HG03108 (cell line): ENCODE measurements around the gene ODAPH.
"Not testable (repeated sequence)": the region's sequence is repeated elsewhere in the genome, so short reads cannot be mapped to it uniquely, and the experiment has no call there.

Experiments
- ATAC-seq: cut with Tn5 transposase; IDR thresholded peaks from one replicate; pipeline ENCODE4 v1.9.1; 2021; ENCODE audit warnings: moderate library complexity; ENCODE audit not compliant: unreplicated experiment

Gene ODAPH

DNA sequence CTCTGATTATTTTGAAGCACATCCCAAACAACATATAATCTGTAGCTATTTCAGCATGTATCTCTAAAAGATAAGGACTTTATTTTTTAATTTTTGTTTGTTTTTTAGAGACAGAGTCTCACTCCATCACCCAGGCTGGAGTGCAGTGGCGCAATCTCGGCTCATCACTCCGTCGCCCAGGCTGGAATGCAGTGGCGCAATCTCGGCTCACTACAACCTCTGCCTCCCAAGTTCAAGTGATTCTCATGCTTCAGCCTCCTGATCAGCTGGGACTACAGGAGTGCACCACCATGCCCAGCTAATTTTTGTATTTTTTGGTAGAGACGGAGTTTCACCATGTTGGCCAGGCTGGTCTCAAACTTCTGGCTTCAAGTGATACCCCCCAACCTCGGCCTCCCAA, 11.6 kb upstream of the ODAPH start:
- not testable (repeated sequence) for ATAC-seq

DNA sequence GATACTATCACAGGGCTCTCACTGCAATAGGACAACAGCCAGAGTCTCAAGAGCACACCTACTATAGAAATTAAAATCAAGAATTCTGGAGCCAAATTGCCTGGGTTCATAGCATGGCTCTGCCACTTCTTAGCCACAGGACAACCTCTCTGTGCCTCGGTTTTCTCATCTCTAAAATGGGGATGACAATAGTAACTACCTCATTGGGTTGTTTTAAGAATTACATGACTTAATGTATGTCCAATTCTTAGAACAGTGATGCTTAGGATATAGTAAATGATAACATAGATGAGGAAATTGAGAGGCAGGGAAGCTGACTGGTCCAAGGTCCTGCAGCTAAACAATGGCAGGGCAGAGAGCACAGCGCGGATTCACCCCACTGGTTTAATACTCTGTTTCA, 11.0 kb upstream of the ODAPH start:
- ATAC-seq = no peak

DNA sequence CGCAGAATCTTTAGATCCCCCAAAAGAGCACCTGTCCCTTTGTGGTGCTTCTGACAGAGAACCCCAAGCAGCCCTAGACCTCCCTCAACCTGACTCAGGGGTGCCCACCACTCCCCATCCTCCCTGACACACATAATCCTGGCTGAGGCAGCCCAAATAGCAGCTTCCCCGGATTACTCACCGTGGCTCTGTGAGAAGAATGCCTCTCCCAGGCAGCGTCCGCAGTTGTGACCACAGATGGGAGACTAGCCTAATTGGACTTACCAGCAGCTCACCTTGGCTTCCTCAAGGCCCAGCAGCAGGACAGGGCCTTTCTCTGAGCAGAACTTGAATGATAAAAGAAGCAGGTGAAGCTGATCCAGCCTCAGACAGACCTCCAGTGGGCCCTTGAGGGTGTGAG, 10.3 kb upstream of the ODAPH start:
- ATAC-seq = no peak

DNA sequence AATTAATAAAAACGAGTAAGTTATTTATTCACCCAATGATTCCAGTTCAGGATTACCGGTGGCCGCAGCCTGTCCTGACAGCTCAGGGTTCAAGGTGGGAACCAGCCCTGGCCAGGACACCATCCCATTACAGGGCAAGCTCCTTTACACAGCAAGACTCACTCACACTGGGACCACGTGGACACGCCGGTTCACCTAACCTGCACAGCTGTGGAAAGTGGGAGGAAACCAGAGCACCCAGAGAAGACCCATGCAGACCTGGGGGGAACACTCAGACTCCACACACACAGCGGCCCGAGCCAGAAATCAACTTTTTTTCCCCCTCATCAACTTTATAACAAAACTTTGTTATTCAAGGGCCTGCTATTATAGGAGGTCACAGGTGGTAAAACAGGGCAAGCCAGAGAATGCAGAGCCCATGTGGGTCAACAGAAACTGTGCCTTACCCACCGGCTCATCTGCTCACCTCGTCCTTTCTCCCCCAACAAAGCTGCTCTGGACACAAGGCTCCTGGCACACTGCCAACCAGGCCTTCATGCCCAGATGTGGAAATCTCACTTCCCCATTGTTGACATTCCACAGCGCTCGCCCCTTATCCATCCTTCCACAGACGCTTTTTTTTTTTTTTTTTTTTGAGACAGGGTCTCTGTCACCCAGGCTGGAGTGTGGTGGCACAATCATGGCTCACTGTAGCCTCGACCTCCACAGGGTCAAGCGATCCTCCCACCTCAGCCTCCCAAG, 8.0 kb upstream of the ODAPH start:
- no peak for ATAC-seq

DNA sequence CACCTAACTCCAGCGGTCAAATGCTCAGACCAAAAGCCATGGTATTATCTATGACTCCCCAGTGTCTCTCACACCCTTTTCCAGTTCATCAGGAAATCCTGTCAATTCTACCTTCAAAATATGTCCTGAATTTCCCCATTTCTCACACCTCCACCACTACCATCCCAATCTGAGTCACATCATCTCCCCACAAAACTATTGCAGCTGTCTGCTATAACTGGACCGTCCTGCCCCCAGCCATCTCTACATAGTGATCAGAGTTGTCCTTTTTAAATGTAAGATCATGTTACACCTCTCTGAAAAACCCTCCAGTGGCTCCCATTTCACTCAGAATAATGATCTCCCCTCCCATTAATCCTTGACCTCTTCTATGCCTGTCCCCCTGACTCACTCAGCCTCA, 6.8 kb upstream of the ODAPH start:
- no peak for ATAC-seq

DNA sequence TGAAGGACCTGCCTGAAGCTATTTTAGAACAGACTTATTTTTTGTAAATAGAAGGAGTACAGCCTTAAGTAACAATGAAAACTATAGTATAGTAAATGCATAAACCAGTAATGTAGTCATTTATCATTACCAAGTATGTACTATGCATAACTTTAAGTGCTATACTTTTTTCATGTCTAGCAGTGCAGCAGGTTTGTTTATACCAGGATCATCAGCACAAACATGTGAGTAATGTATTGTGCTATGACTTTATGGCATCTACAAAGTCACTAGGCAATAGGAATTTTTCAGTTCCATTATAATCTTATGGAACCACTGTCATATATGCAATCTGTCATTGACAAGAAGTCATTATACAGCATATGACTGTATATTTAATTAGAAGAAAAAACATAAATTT, 3.4 kb upstream of the ODAPH start:
- no peak for ATAC-seq

DNA sequence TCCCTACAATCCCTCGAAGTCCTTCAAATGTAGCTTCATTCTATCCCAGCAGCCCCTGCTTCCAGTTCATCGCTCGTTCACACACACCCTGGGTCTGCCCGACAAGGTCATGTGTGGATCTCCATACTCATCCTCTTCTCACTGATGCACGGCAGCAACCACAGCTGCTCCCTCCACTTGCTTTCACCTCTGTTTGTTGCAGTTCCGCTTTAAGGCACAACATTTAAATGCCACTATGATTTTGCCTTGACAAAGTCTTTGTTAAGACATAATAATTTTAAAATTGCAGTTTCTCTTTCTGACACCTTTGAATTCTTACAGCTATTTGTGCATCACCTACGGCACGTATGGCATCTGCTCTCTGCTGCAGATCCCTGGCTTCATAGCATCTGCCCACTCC, 1.8 kb downstream of the ODAPH start:
- ATAC-seq = no peak

DNA sequence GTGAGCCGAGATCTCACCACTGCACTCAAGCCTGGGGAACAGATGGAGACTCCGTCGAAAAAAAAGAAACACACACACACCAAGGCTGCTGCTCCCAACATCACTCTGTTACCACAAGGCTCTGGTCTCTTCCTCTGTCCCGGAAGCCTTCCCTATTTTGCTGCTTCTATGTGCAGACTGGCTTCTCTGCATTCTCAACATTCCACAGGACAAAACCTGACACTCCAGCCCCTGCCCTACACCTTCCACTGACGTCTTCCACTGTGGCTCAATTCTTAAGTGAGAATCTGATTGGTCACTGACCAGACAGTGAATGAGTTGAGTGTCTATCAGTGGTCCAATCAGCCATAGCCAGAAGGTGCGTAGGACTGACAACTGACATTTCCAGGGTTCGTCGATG, 5.9 kb downstream of the ODAPH start:
- no peak for ATAC-seq

DNA sequence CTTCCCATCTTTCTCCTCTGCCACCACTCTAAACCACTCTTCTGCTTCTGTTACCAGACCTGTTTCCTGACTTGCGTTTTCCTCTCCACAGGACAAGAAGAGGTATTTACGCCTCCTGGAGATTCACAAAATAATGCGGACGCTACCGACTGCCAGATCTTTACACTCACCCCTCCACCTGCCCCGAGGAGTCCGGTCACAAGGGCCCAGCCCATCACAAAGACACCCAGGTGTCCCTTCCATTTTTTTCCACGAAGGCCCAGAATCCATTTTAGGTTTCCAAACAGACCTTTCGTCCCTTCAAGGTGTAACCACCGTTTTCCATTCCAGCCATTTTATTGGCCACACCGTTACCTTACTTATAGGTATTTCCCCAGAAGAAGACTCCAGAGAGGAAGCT, 8.2 kb downstream of the ODAPH start:
- ATAC-seq = no peak

DNA sequence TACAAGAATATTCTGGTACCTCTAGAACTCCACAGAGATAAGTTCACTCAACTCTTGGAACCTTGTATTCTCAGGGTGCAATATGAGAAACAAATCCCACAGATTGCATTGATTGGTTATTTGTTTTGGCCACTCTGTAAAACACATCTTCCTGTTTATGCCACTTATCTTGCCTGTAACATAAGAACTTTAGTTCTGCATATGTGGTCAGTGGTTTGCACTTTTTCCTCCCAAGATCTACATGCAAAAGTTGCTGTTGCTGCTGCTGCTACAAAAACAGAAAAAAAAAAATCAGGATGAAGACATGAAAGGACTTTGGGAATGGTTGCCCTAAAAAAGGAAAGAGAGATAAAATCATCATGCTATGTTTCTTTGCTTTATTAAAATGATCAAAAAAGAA, 9.6 kb downstream of the ODAPH start:
- ATAC-seq = no peak

DNA sequence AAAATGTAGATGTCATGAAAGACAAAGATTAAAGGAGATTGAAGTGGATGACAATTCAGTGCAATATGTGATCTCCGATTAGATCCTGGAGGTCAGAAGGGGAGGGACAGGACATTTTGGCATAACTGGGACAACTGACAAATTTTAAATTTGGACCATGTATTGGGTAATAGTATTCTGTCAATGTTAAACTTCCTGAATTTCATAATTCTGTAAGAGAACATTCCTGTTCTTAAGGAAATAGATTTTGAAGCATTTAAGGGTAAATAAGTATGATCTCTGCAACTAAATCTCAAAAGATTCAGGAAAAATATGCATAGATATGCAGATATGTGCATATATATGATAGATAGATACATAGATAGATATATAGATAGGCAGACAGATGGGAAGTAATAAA, 11.0 kb downstream of the ODAPH start:
- no peak for ATAC-seq

DNA sequence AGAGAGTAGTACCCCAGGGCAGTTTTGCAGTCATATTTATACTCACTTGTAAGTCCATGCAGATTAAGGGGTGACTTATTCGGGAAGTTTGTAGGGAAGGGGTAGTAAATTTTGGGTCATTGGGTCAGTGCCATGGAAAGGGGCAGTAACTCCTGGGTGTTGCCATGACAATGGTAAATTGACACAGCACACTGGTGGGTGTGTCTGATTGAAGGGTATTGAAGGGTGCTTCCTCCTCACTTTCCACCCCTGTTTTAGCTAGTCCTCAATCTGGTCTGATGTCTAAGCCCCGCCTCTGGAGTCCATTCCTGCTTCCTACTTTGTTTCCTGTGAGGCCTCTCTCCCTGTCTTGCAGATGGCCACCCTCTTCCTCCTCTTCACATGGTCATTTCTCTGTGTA, 11.9 kb downstream of the ODAPH start:
- no peak for ATAC-seq

DNA sequence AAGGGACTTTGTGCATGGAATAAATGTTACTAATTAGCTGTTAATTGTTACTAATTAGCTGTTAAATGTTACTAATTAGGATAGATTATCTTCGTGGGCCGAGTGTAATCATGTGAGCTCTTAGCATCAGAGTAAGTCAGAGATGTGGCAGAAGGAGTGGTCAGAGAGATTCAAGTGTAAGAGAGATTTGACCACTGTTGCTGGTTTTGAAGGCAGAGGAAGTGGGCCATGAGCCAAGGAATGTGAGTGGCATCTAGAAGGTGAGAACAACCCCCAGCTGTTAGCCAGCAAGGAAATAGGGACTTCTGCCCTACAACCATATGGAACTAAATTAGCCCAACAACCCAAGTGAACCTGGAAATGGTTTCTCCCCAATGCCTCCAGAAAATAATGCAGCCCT, 28.2 kb downstream of the ODAPH start:
- no peak for ATAC-seq

DNA sequence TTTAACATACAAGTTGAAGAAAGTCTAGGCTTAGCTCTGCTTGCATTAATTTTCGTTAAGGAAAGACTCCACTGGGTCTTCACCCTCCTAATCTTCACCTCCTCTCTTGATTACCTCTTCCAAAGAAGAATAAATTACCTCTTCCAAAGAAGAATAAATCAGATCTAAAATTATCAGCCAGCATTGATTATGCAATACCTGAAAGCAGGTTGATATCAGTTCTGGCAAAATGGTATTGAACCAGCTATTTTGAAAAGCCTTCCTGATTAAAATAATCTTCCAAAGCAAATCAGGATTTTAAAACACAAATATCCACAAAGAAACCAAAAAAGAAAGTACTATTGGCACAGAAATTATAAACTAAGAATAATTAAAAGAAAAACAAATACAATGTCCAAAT, 37.5 kb downstream of the ODAPH start:
- no peak for ATAC-seq

DNA sequence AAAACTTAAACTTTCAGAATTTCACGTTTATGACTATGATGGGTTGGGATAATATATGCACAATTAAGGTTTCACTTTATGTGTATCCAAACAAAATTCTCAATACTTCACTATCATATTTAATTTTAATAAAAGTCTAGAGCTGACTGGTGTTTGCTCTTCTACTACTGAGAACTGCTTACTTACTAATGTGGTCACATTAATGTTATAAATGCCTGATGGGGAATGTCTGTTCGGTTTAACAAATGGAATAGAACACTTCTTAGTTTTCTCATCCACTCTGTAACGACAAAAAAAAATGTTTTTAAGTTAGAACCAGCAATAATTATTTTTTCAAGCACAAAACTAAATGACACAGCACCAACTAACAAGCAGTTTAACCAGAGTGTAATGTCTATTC, 40.2 kb downstream of the ODAPH start:
- no peak for ATAC-seq

DNA sequence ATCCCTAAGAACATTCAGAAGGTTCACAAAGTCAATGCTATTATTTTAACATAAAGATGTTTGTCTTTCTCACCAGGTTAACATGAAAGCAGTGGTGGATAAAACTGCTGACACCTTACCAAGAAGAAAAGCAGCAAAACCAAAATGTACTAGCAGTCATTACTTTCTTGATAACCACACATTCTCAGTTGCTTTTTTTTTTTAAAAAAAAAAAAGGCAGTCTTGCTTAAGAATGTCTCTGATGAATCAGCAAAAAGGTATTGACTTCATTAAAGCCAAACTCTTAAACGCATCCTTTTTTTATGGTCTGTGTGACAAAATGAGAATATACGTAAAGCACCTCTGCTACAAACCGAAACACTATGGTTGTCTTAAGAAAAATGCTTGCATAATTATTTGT, 42.5 kb downstream of the ODAPH start:
- ATAC-seq = no peak

DNA sequence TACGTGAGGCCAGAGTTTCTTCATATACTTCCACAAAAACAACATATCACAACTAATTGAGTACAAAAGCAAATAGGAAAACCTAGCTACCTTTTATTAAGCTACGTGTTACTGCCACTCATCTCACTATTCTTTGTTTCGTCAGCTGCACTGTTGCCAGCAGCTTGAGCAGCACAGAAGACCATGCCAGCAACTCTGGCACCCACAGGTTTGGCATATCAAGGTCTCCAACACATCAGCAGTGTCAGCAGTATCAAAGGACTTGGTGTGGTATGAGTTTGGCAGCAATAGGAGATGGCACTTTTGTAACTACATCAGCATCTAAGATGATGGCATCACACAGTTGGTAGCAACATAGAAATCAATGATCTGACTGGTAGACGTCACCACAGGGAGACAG, 43.8 kb downstream of the ODAPH start:
- no peak for ATAC-seq

DNA sequence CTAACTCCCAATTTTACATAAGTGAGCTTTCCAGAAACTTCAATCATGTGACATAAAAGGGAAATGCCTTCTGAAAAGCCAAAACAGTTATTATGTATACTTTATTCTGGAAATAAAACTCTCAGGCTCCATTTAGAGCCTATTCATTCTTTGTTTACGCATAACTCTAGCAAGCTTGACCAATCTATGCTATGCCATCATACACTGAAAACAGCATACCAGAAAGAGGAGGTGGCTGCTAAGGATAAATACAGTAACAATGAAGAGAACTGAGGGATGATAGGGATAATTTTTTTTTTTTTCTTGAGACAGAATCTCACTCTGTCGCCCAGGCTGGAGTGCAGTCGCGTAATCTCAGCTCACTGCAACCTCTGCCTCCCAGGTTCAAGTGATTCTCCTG, 50.1 kb downstream of the ODAPH start:
- no peak for ATAC-seq

DNA sequence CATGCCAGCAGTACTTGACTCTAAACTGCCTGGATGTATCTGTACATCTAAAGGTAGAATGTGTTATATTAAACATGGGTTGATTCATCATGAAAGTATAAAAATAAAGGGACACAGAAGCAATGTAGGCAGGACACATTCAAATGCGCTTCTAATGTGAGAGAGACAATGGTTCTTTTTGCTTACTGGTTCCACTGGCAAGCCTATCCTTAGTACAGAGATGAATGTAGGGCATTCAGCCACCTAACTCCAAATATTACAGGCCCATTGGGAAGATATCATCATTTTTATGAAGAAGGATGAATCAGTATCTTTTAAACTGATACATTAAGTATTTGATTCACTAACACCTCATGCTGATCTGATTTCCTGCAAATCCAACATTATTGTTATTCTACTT, 56.4 kb downstream of the ODAPH start:
- ATAC-seq = no peak
